NCI-H1092 (cell line): Measurements from ENCODE around the gene GLIPR1.
"Not testable (repeated sequence)": the region's sequence is repeated elsewhere in the genome, so short reads cannot be mapped to it uniquely, and the experiment has no call there.

Source experiments
- DNase-seq: peaks from one replicate; lab custom pipeline; 2025; lab: John Stamatoyannopoulos, UW

The GLIPR1 gene

DNA sequence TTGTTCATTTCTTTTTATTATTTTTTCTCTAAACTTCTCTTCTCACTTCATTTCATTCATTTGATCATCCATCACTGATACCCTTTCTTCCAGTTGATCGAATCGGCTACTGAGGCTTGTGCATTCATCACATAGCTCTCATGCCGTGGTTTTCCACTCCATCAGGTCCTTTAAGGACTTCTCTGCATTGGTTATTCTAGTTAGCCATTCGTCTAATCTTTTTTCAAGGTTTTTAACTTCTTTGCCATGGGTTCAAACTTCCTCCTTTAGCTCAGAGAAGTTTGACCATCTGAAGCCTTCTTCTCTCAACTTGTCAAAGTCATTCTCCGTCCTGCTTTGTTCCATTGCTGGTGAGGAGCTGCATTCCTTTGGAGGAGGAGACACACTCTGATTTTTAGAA is 41.6 kb downstream of the GLIPR1 start:
- DNase-seq, result not testable (repeated sequence)

DNA sequence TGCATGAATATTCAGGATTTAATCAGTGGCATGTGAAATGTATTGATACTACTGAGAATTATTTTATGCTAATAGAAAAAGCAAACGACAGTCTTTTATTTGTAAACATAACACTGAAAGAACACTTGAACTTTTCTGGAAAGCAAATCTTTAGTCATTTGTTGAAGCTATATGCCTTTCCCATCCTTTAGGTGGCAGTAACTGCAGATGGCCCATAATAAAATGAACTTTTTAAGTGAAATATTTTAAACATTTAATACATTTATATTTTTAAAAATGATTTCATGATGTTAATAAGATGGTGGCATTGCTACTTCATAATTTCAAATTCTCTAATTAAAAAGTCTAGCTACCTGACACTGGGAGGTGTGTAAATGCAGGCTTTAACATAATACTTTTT is 44.7 kb downstream of the GLIPR1 start:
- DNase-seq, result no peak

DNA sequence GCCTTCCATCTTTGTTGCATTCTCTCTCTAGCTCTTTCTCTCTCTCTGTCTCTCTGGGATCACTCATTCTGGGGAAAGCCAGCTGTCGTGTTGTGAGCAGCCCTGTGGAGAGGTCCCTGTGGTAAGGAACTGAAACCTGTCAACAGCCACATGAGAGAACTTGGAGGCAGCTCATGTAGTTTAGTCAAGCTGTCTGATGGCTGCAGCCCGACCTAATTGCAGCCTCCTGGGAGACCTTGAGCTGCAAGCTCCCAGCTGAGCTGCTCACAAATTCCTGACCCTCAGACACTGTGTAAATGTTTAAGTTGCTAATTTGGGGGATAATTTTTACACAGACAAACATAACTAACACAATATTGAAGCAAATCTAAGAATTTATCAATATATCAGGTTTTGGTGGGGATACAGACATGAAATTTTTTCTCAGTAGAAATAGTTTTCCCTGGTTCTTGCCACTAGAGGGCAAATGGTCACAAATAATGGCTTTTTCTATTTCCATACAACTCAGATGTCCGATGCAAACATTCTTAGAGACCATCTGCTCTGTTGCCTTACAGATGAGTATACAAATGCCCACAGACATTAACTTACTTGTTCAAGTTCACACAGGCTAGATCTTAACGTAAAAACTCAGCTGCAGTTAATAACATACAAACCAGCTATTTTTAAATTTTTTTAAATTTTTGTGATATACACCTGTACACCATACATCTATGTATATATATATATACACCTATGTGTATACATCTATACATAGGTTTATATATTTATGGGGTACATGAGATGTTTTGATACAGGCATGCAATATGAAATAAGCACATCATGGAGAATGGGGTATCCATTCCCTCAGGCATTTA is 46.3 kb downstream of the GLIPR1 start:
- peak; percentile 48 for DNase-seq

DNA sequence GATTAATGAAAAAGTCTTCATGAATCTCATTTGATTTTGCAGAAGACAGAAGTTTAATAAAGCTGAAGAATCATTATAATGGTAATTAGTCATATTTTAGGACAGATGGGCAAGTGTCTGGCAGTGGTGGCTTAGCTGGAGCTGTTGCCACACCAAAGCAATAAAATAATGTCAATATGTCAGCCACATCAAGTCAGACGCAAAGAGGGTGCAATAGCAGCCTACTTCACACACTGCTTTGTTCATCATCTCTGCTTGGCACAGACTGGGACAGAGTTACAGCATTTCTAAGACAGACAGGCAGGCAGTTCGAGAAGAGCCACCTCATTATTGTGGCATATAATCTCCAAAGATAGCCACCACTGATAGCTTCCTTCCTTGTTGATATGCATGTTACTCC is 47.7 kb downstream of the GLIPR1 start:
- DNase-seq, result no peak

DNA sequence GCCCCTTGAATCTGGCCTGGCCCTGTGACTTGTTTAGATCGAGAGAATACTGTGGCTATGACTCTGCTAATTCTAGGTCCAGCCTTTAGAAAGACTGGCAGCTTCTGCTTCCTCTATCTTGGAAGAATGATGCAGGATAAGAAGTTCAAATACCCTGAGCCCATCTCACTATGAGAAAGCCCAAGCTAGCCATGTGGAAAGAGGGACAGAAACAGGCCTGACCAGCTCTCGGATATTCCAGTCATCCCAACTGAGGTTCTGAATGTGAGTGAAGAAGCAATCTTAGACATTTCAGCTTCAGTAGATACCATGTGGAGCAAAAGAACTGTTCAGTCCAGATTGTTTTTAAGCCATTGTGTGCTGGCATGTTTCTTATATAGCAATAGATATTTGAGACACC is 48.1 kb downstream of the GLIPR1 start:
- no peak for DNase-seq

DNA sequence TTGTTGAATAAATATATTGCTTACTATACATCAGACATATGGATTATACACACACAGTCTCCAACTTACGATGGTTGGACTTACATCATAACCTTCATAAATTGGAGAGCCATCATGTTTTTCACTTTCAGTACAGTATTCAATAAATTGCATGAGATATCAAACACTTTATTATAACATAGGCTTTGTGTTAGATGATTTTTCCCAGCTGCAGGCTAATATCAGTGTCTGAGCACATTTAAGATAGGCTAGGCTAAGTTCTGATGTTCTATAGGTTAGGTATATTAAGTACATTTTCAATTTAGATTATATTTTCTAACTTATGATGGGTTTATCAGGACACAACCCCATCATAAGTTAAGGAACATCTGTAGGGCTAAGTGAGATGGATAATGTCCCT is 48.8 kb downstream of the GLIPR1 start:
- DNase-seq, result no peak

DNA sequence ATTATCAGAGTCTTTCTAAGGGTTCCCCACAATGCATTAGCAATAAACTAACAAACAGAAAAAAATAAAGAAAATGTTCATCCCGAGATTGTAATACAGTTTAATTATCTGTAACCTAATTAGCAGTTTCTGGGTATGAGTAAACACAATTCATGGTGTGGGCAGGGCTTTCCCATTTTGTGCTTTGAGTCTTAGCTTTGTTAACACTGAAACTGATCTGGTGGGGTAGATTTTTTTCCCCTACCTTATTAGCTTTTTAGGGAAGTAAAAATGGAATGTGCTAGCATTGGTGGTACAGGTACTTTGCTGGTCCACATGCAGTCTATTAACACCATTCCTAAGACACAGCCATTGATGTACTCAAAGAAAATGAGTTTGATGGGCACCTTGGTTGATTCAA is 49.3 kb downstream of the GLIPR1 start:
- no peak for DNase-seq

DNA sequence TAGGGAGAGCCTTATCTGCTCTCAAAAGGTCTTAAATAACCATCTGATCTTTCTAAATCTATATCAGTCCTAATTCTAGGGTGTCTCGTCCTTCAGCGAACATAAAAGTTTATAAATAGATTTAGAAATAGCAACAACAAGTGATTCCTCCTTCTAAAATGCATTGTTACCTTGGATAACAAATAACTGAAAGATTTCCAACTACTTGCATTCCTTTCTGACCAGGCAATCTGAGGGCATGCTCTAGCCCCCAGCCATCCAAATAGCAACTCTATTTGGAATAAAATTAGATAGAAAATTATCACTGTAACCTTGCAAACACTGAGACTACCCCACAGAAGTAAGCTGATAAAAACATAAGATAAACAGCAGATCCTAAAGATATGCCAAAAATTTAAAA is 52.7 kb downstream of the GLIPR1 start:
- DNase-seq, result no peak

DNA sequence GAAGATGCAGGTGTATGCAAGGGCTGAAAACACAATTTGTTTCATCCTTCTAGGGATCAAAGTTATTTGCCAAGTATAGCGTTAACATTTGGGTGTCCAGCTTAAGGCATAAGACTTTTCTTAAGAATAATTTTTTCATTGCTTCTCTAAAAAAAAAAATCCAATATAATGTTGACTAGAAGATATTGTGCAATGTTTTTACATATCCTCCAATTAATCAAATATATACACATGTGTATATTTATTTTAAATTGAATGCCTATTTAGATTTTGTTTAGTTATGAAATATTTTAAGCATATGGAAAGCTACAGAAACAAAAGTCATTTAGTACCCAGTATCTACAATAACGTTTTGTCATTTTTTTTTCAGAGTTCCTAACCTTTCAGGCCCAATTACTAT is 59.3 kb downstream of the GLIPR1 start:
- no peak for DNase-seq

DNA sequence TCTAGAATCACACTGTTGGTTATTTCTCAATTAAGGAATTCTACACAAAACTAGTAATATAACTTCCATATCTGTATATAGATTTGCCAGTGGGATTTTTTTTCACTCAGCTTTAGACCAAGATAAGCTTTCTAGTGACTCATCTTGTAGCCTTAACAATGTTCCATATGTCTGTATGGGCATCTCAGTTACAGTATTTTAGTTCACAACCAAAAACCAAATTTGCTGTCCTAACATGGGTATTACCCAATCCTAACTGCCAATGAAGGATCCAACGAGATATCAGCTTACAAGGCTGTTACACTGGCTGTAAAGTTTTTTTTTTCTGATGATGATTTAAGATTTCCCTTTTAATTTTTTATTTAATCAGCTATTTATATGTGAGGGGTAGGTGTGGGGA is 62.4 kb downstream of the GLIPR1 start:
- DNase-seq, result no peak

DNA sequence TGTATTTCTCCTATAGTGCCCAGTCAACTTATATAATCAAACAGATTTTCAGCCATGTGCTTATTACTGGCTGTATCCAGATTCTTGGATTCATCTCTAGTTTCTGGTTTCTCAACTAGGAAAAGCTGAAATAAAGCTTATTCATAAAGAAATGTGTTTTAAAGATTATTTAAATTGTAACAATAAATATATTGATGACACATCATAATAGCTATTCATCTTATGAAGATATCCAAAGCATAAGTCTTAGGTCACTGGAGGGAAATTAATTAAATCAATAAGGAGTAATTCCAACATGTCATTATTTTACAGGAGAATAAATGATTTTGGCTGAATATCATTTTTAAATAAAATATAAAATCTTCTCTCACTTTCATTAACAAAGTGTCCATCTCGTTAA is 63.0 kb downstream of the GLIPR1 start:
- DNase-seq, result no peak

DNA sequence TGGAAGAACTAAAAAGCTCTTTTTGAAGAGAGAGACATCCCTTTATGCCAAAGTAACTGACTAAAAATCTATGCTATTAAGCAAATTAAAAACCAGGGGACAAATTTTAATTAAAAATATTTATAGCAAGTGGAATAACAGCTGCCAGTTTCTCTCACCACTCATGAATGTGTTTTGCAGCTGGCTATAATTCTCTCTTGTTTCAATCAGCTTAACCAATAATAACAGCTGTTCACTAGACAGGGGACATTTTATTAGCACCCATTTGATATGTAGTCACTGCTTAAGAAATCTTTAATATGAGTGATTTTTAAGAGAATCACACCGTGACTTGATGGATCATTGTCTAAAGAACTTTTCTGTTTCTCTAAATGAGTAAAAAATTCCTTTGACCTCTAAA is 65.1 kb downstream of the GLIPR1 start:
- no peak for DNase-seq

DNA sequence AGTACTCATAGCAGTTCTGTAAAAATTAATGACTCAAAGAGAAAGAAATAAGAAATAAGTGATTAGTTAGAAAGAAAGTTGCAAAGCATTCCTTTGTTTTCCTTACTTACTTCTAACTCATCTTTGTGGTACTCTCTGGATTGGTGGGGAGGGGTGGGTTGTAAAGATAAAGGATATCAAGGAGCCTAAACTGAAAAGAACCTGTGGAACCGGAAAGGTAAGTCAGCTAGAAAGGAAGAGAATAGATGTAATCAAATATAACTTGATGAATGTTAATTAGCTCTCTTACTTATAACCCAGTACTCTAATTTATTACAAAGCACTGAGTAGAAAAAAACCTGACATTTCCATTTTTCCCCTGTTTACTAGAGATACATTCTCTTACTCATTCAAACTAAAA is 68.3 kb downstream of the GLIPR1 start:
- no peak for DNase-seq

DNA sequence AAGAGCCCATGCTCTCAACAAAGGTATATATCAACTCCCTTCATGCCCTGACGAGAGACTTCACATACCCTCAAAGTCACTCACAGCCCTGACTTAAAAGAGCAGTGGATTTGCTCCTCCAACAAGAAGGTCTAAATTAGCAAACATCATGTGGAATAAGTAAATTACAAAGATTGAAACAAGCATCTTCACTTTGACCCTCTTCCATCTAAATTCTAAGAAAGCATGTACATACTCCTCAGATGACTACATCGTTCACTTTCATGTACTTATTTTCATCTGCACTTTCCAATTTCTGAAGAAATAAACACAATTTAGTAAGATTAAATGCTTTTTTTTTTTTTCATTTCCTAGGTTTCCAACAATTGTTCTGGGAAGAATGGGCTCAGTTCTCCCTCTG is 69.4 kb downstream of the GLIPR1 start:
- no peak for DNase-seq

DNA sequence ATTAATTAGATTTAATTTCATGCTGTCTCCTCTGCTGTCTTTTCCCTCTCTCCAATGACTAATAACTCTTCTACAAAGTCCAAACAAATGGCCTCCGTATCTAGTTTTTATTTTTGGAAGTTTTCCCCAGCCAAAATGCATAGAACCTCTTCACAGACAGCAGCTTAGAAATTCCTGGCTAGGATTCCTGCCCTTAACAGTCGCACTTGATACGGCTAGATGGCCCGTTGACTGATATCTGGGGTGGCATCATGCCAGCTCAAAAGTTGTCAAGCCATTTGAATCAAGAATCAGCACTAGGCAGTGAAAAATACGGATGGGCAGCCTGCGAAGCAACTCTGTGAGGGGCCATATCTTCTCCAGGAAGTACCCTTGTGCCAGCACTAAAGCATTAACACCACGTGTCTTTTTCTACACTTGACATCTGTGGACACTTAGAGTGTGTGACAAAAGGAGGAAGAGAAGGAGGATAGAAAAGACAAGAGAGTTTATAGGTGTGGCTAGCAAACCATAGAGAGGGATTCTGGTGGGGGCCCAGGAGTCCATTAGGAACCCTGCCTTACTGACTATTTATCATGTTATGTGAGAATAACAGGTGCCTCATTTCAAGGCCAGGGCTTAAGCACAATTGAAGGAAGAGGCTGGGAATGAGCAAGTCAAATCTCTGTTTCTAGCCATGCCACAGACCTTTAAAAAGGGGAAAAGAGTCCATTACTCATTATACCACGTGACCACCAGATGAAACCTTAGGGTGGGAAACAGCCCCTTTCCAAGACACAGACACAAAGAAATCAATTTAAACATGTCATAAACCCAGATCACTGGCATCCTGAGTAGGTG is 70.1 kb downstream of the GLIPR1 start:
- no peak for DNase-seq

DNA sequence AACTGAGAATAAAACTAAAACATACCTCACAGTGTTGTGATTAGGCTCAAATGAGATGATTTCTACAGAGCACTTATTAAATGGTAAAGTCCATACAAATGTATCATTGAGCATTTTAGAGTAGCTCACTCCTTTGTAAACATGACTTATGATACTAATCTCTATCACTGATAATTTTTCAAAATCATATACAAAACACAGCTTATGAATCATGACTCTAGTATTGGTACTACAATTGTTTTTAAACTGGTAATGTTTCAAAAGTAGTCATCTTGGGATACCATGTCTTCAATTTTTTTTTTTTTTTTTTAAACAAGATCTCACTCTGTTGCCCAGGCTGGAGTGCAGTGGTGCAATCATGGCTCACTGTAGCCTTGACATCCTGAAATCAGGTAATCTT is 70.9 kb downstream of the GLIPR1 start:
- no peak for DNase-seq

DNA sequence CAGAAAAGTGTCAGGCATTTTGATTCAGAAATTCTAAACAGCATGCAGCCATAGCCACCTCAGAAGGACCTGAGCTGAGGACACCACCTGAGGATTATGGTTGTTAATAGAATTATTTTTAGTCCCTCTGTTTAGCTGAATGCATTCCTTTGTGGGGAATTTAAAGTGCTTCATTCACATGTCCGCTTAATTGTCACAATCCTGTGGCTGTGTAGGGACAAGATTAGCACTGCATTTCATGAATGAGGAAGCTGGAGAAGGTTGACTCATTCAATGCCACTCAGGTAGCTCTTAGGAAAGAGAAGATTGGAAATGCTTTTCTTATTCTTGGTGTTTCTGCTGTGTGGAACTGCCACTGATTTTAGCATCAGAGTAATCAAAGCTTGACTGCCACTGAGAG is 72.8 kb downstream of the GLIPR1 start:
- no peak for DNase-seq
